ENCODE measurements around the gene RGS8.

GRCh38 chr1:182639330-182639729, 45.1 kb downstream of the RGS8 start:
- no peak for TF ChIP-seq CTCF (conservative IDR thresholded peaks at IDR 0.05; ENCODE audit: low read length)
- no peak for TF ChIP-seq EZH2phosphoT487 (IDR thresholded peaks at IDR 0.05; ENCODE audit: borderline replicate concordance)

Data from Loucy (cell line).